Measurements from ENCODE around the gene SUCLG2. TPM values are rescaled to one million over a fixed set of nuclear protein-coding genes. Genes with fewer than 3 reads are reported as not detected.

The SUCLG2 gene
- total and polyA plus RNA-seq, 9 of the 15 experiments (the other 6 are each of a cell fraction or from before 2014, with no cell fraction given): 10.1 to 41.4 (median 29.0) TPM

GRCh38 chr3:67601919-67602608 is 52.3 kb downstream of the SUCLG2 start:
- Histone ChIP-seq H3K36me3 (ENCODE audit: control insufficient read depth, insufficient read depth, low read length) (peaks cover 32% of the 10 kb centered on the region; the same call in 2 of the 3 replicates), H3K27ac (ENCODE audit: extremely low read depth, low read depth, low read length) (no peak overlapping the region), H3K9me3 (replicated peaks; ENCODE audit: control insufficient read depth, insufficient read depth, low read depth, low read length) (no peaks in the 10 kb centered on the region), H3K4me2 (ENCODE audit: insufficient read depth, low read length) (no peak overlapping the region), H3K4me3 (no peak overlapping the region), H3K4me1 (replicated peaks in 1 of 2; ENCODE audit: control insufficient read depth in 2 of 2, insufficient read depth in 2 of 2, low read length in 2 of 2) (no peaks in the 10 kb centered on the region), H3K9me1 (ENCODE audit: control insufficient read depth, insufficient read depth, low read length) (no peaks in the 10 kb centered on the region), H2AFZ (ENCODE audit: low read depth, low read length) (no peak overlapping the region), H4K20me1 (replicated peaks; ENCODE audit: control insufficient read depth, insufficient read depth, low read length) (no peaks in the 10 kb centered on the region), H3K27me3 (ENCODE audit: control insufficient read depth in 2 of 2, insufficient read depth in 2 of 2, low read length in 2 of 2) (no peaks in the 10 kb centered on the region), H3K9ac (ENCODE audit: insufficient read depth in 1 of 2, low read depth in 2 of 2, low read length in 2 of 2) (no peak overlapping the region), H3K79me2 (ENCODE audit: control insufficient read depth, insufficient read depth, low read length) (no peaks in the 10 kb centered on the region)
- no TSS peak for BruUV-seq (replicated peaks)
- no peak for FAIRE-seq
- intact Hi-C loops (cut with micrococcal nuclease): no loop called here
- ATAC-seq: no peak
- WGBS (ENCODE audit: insufficient coverage, low coverage, missing lambda C conversion rate): 96% methylated on average over 4 of the region's 5 CpGs
- POLR2A ChIA-PET: no interaction called here
- no peak for DNase-seq (ENCODE audit: extremely low read depth in 1 of 4, low spot score in 3 of 4)
- CTCF ChIA-PET (ENCODE audit: low intra/inter-chr PET ratio): no interaction called here
- TF ChIP-seq SMARCC2 (IDR thresholded peaks at IDR 0.05; ENCODE audit: low read depth): no peak
- peak; percentile 41; the same call in 1 of the 2 replicates for TF ChIP-seq RFX1 (IDR thresholded peaks at IDR 0.05)
- in situ Hi-C loops (cut with MboI): no loop called here

DNA sequence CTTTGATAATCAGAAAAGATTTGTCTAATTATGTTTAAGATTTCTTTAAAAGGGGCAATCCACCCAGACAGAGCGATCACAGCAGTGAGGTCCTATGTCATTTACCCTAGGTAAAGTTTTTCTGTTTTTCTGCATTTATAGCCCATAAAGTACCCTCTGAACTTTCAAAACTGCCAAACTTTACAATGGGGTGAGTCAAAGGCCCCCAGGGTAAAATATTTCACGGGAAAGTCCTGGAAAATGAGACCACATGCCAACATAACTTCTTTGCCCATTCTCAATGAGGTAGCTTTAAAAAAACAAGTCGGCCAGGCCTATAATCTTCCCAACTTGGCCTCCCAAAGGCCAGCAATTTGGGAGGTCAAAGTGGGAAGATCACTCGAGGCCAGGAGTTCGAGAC is 53.0 kb downstream of the SUCLG2 start:
- Histone ChIP-seq H3K9ac (ENCODE audit: insufficient read depth in 1 of 2, low read depth in 2 of 2, low read length in 2 of 2) (no peak overlapping the region), H3K27ac (ENCODE audit: extremely low read depth, low read depth, low read length) (no peak overlapping the region), H3K4me3 (no peak overlapping the region), H3K79me2 (ENCODE audit: control insufficient read depth, insufficient read depth, low read length) (no peaks in the 10 kb centered on the region), H3K4me2 (ENCODE audit: insufficient read depth, low read length) (no peak overlapping the region), H4K20me1 (replicated peaks; ENCODE audit: control insufficient read depth, insufficient read depth, low read length) (no peaks in the 10 kb centered on the region), H2AFZ (ENCODE audit: low read depth, low read length) (no peak overlapping the region), H3K27me3 (ENCODE audit: control insufficient read depth in 2 of 2, insufficient read depth in 2 of 2, low read length in 2 of 2) (no peaks in the 10 kb centered on the region), H3K4me1 (replicated peaks in 1 of 2; ENCODE audit: control insufficient read depth in 2 of 2, insufficient read depth in 2 of 2, low read length in 2 of 2) (no peaks in the 10 kb centered on the region), H3K9me3 (replicated peaks; ENCODE audit: control insufficient read depth, insufficient read depth, low read depth, low read length) (no peaks in the 10 kb centered on the region), H3K9me1 (ENCODE audit: control insufficient read depth, insufficient read depth, low read length) (no peaks in the 10 kb centered on the region), H3K36me3 (ENCODE audit: control insufficient read depth, insufficient read depth, low read length) (peaks cover 27% of the 10 kb centered on the region; the same call in 2 of the 3 replicates)
- POLR2A ChIA-PET: no interaction called here
- ATAC-seq (no peak), DNase-seq (ENCODE audit: extremely low read depth in 1 of 4, low spot score in 3 of 4) (no peak), FAIRE-seq (no peak)
- 94% methylated on average over 4 of the region's 5 CpGs for WGBS (ENCODE audit: insufficient coverage, low coverage, missing lambda C conversion rate)
- BruUV-seq (replicated peaks): no TSS peak
- in situ Hi-C loops (cut with MboI): no loop called here
- CTCF ChIA-PET (ENCODE audit: low intra/inter-chr PET ratio): no interaction called here
- intact Hi-C loops (cut with micrococcal nuclease): no loop called here
- TF ChIP-seq DLX4 (CRISPR knock-in tag; IDR thresholded peaks at IDR 0.05): no peak
- TF ChIP-seq GTF2B (IDR thresholded peaks at IDR 0.05; ENCODE audit: extremely low read depth, insufficient read length): no peak
- no peak for TF ChIP-seq PRMT5 (CRISPR knock-in tag; IDR thresholded peaks at IDR 0.05)
- TF ChIP-seq EHMT2 (IDR thresholded peaks at IDR 0.05): no peak
- TF ChIP-seq CC2D1A (IDR thresholded peaks at IDR 0.05): no peak
- TF ChIP-seq TCF3 (CRISPR knock-in tag; IDR thresholded peaks at IDR 0.05): no peak
- TF ChIP-seq HEY1 (CRISPR knock-in tag; IDR thresholded peaks at IDR 0.05; ENCODE audit: borderline replicate concordance): no peak
- TF ChIP-seq SPI1 (IDR thresholded peaks at IDR 0.05; ENCODE audit: borderline replicate concordance, low read depth, low read length): no peak
- TF ChIP-seq ZNF253 (CRISPR knock-in tag; conservative IDR thresholded peaks at IDR 0.05): no peak
- TF ChIP-seq ZNF696 (CRISPR knock-in tag; conservative IDR thresholded peaks at IDR 0.05): no peak
- TF ChIP-seq KLF10 (CRISPR knock-in tag; IDR thresholded peaks at IDR 0.05): no peak
- no peak for TF ChIP-seq KDM4B (IDR thresholded peaks at IDR 0.05; ENCODE audit: borderline replicate concordance in 2 of 2, low read depth in 1 of 2)
- no peak for TF ChIP-seq POLR2AphosphoS5 (IDR thresholded peaks at IDR 0.05; ENCODE audit: control insufficient read depth, insufficient read depth, low read depth, low read length)

Measured in K562 (cell line).